Endothelial cell of umbilical vein (primary cell): ENCODE results near the gene CTBP1. TPM values are rescaled to one million over a fixed set of nuclear protein-coding genes. Genes with fewer than 3 reads are reported as not detected.

Experiments
- BruUV-seq: library from RNA; stranded (reverse); fragments of 400-500 nt; replicated peaks from 2 replicates; lab custom pipeline; 2021; lab: Mats Ljungman, UMichigan
- CTCF ChIA-PET: fragments of 300-600, 350-600 bp; sonication (Branson Sonifier 250); formaldehyde crosslinking; loops from one replicate; lab custom pipeline; 2021; ENCODE audit warnings: antibody characterized with exemption, inconsistent platforms; lab: Charles Lee
- POLR2A ChIA-PET: fragments of 300-600, 350-600 bp; sonication (Branson Sonifier 250); formaldehyde crosslinking; loops from one replicate; lab custom pipeline; 2021; ENCODE audit warnings: antibody characterized with exemption, inconsistent platforms; lab: Charles Lee
- DNase-seq: peaks from one replicate; pipeline ENCODE4 v3.0.0-alpha.2; 2011; ENCODE audit warnings: low read depth, low spot score
- FAIRE-seq: peaks from 2 replicates; lab custom pipeline; 2011; peaks lifted over from hg19 to GRCh38; lab: Jason Lieb, UNC
- H2AFZ ChIP-seq: 2 replicates; pipeline ENCODE4 v1.6.0; 2012; ENCODE audit warnings: low read depth, low read length, control low read depth, inconsistent platforms
- H3K27ac ChIP-seq: 2 replicates; pipeline ENCODE4 v1.5.1; 2011; ENCODE audit warnings: low read depth, mild to moderate bottlenecking, control low read depth, low read length, moderate library complexity; ENCODE audit not compliant: insufficient read depth
- H3K27me3 ChIP-seq, 2 experiments: 2 replicates each; pipeline versions ENCODE4 v1.6.0 to v1.6.1; 2011; ENCODE audit warnings: low read length in 2 of 2, mixed read lengths in 1 of 2; ENCODE audit not compliant: control insufficient read depth in 2 of 2, insufficient read depth in 2 of 2
- H3K36me3 ChIP-seq, 2 experiments: 2 replicates in 1 of 2; 3 replicates in 1 of 2; pipeline ENCODE4 v1.5.1; 2011; ENCODE audit warnings: low read length in 2 of 2, mild to moderate bottlenecking in 1 of 2, moderate library complexity in 1 of 2; ENCODE audit not compliant: control insufficient read depth in 2 of 2, insufficient read depth in 2 of 2; ENCODE audit errors: extremely low read depth in 1 of 2
- H3K4me1 ChIP-seq: 3 replicates; pipeline ENCODE4 v1.5.1; 2011; ENCODE audit warnings: mild to moderate bottlenecking, low read length; ENCODE audit not compliant: control insufficient read depth, insufficient read depth; ENCODE audit errors: extremely low read depth
- H3K4me2 ChIP-seq: 2 replicates; pipeline ENCODE4 v1.6.1; 2011; ENCODE audit warnings: low read length, control low read depth, mixed read lengths; ENCODE audit not compliant: insufficient read depth
- H3K4me3 ChIP-seq, 3 experiments: fragments of 200-600 bp in 1 of 3; sonication (generic), shearing (Covaris generic) in 1 of 3; replicated peaks in 1 of 3; 2 replicates each; pipeline ENCODE4 v1.5.1; 2011 to 2016; ENCODE audit warnings: control low read depth in 3 of 3, low read length in 3 of 3, mild to moderate bottlenecking in 2 of 3, inconsistent platforms in 1 of 3, low read depth in 1 of 3, moderate library complexity in 1 of 3; ENCODE audit not compliant: insufficient read depth in 1 of 3
- H3K79me2 ChIP-seq: 2 replicates; pipeline ENCODE4 v1.6.0; 2012; ENCODE audit warnings: low read length, inconsistent platforms; ENCODE audit not compliant: control insufficient read depth, insufficient read depth
- H3K9ac ChIP-seq: replicated peaks from 2 replicates; pipeline ENCODE3; 2011; ENCODE audit warnings: low read length, control low read depth; ENCODE audit not compliant: insufficient read depth; ENCODE audit errors: extremely low read depth
- H3K9me1 ChIP-seq: replicated peaks from 3 replicates; pipeline ENCODE4 v1.6.0; 2011; ENCODE audit warnings: mild to moderate bottlenecking, low read length; ENCODE audit not compliant: control insufficient read depth, insufficient read depth; ENCODE audit errors: extremely low read depth
- H3K9me3 ChIP-seq: replicated peaks from 2 replicates; pipeline ENCODE4 v1.5.1; 2012; ENCODE audit warnings: low read length, inconsistent platforms; ENCODE audit not compliant: control insufficient read depth, insufficient read depth
- H4K20me1 ChIP-seq: replicated peaks from 2 replicates; pipeline ENCODE3; 2011; ENCODE audit warnings: mild to moderate bottlenecking, low read length; ENCODE audit not compliant: control insufficient read depth, insufficient read depth; ENCODE audit errors: extremely low read depth
- FOS ChIP-seq: IDR thresholded peaks from 2 replicates; pipeline ENCODE4 v1.6.1; 2011; ENCODE audit warnings: mild to moderate bottlenecking, low read length, moderate library complexity, borderline replicate concordance; ENCODE audit not compliant: insufficient read depth
- GATA2 ChIP-seq: IDR thresholded peaks from 2 replicates; pipeline ENCODE4 v1.7.0; 2011; ENCODE audit warnings: low read depth, mild to moderate bottlenecking, moderate library complexity, mixed read lengths, low read length; ENCODE audit not compliant: insufficient read length, insufficient read depth
- MYC ChIP-seq: IDR thresholded peaks from one replicate; pipeline ENCODE4 v1.6.1; 2011; ENCODE audit warnings: mild to moderate bottlenecking, low read depth, low read length
- POLR2AphosphoS5 ChIP-seq: IDR thresholded peaks from 2 replicates; pipeline ENCODE4 v1.6.1; 2012; ENCODE audit warnings: low read depth, mild to moderate bottlenecking, control low read depth, low read length, moderate library complexity; ENCODE audit not compliant: insufficient read depth
- dilution Hi-C: fragments of 300-500 bp; cut with MboI; formaldehyde crosslinking; loops from one replicate; pipeline ENCODE4 v1.15.0; 2019; ENCODE audit warnings: low sequenced_read_pairs; ENCODE audit not compliant: extremely low pct_ligation_motif_present
- intact Hi-C: fragments of 100-400 bp; cut with micrococcal nuclease; formaldehyde crosslinking; loops from one replicate; pipeline ENCODE4 v1.10.0; 2022
- polyA plus RNA-seq, 4 experiments: library from polyadenylated mRNA; depleted of rRNA in 3 of 4; stranded (reverse) in 3 of 4; unstranded in 1 of 4; fragments of >200 nt; gene quantifications; 2 replicates each; pipeline versions ENCODE4 v1.2.1 to v1.2.3, GENCODE V29; 2011 to 2012; ENCODE audit warnings: missing spikeins in 1 of 4
- total RNA-seq: library from RNA; stranded (reverse); gene quantifications from 2 replicates; pipeline ENCODE4 v1.2.3, GENCODE V29; 2021

The CTBP1 gene
- total and polyA plus RNA-seq, 2 donors (not counting 3 experiments of a cell fraction or from before 2014, with no cell fraction given) = 165 to 167 TPM

- ChIA-PET POLR2A (no interaction called here), CTCF (interaction anchor here (1.9 kb wide), 1 partner anchor 10 kb away, joined by 6 read pairs; no protein-coding TSS in a partner anchor)
- Histone ChIP-seq H2AFZ (no peak overlapping the region), H3K9me1 (no peaks in the 10 kb centered on the region), H3K27me3 (no peaks in the 10 kb centered on the region), H3K4me1 (no peaks in the 10 kb centered on the region), H3K79me2 (no peaks in the 10 kb centered on the region), H3K4me2 (no peak overlapping the region), H4K20me1 (no peaks in the 10 kb centered on the region), H3K9ac (no peak overlapping the region), H3K9me3 (no peaks in the 10 kb centered on the region), H3K36me3 (no peaks in the 10 kb centered on the region), H3K4me3 (no peak overlapping the region), H3K27ac (no peak overlapping the region)
- no TSS peak for BruUV-seq
- no peak for DNase-seq
- TF ChIP-seq POLR2AphosphoS5 = no peak
- dilution Hi-C loops (no loop called here), intact Hi-C loops (no loop called here)
- no peak for FAIRE-seq
Observed at GRCh38 chr4:1201851-1202525, 46.9 kb downstream of the CTBP1 start.

DNA sequence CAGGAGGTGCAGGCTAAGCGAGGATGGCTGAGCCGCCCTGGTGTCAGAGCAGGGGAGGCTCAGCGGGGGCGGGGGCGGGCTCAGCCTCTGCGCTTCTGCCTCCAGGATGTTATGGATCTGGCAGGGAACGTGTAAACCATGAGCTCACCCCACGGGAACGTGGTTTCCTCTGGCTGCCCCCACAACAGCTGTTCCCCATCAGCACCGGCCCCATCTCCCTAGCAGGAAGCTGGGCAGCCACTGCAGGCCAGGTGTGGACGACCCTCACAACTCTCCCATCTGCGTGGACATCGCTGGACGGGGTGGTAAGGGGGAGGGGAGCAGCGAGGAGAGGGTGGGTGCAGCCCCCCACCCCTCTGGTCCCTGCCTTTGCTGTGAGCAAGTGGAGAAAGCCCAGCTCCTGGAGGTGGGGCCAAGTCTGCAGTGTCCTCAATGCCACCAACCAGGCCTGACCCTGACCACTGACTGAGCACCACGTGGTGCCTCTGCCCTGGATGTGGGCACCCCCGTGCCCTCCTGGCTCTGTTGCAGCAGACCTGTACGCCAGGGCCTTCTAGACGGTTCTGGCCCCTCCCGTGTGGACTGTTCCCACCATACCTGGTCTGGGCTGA lies 48.4 kb downstream of the CTBP1 start:
- no peak overlapping the region for H2AFZ ChIP-seq
- H3K9me3 ChIP-seq = no peaks in the 10 kb centered on the region
- H3K4me1 ChIP-seq = no peaks in the 10 kb centered on the region
- no peaks in the 10 kb centered on the region for H3K36me3 ChIP-seq
- H3K9me1 ChIP-seq = no peaks in the 10 kb centered on the region
- no TSS peak for BruUV-seq
- dilution Hi-C loops = no loop called here
- no peak overlapping the region for H3K27ac ChIP-seq
- POLR2A ChIA-PET = no interaction called here
- H4K20me1 ChIP-seq = no peaks in the 10 kb centered on the region
- intact Hi-C loops = no loop called here
- FAIRE-seq = no peak
- no peak overlapping the region for H3K9ac ChIP-seq
- CTCF ChIA-PET = interaction anchor here (1.0 kb wide), 1 partner anchor 12 kb away, joined by 3 read pairs; no protein-coding TSS in a partner anchor
- TF ChIP-seq POLR2AphosphoS5 (no peak), GATA2 (no peak), FOS (no peak), MYC (no peak)
- H3K4me2 ChIP-seq = no peak overlapping the region
- DNase-seq = no peak
- no peaks in the 10 kb centered on the region for H3K79me2 ChIP-seq
- H3K4me3 ChIP-seq = no peak overlapping the region
- H3K27me3 ChIP-seq = no peaks in the 10 kb centered on the region
